Peyer's patch (tissue), 4 donors: ENCODE measurements around the gene CPNE7. TPM values are rescaled to one million over a fixed set of nuclear protein-coding genes. Genes with fewer than 3 reads are reported as not detected.

Experiments
- DNase-seq, 3 donors: peaks; one replicate each; pipeline ENCODE4 v3.0.0-alpha.2; 2017 to 2019
- H3K27ac ChIP-seq, 4 donors: fragments of 200-600 bp; sonication (generic); one replicate each; pipeline ENCODE4 v1.5.1; 2016 to 2019
- H3K27me3 ChIP-seq, 2 donors: fragments of 200-600 bp; sonication (generic); one replicate each; pipeline ENCODE4 v1.5.1; 2019
- H3K36me3 ChIP-seq, 3 donors: fragments of 200-600 bp; sonication (generic); one replicate each; pipeline ENCODE4 v1.5.1; 2016 to 2019
- H3K4me1 ChIP-seq, 4 donors: fragments of 200-600 bp; sonication (generic); one replicate each; pipeline ENCODE4 v1.5.1; 2016 to 2019
- H3K4me3 ChIP-seq, 4 donors: fragments of 200-600 bp; sonication (generic); 1 replicate in 3 of 4; 2 replicates in 1 of 4; pipeline ENCODE4 v1.5.1; 2016 to 2019; ENCODE audit warnings: mild to moderate bottlenecking in 1 of 4
- H3K9me3 ChIP-seq, 4 donors: fragments of 200-600 bp; sonication (generic); one replicate each; pipeline ENCODE4 v1.5.1; 2016 to 2019; ENCODE audit warnings: mild to moderate bottlenecking in 1 of 4
- CTCF ChIP-seq, 6 experiments: fragments of 450-650 bp in 4 of 6; fragments of 200-600 bp in 2 of 6; sonication (generic) in 1 of 6; IDR thresholded peaks; one replicate each; pipeline ENCODE4 v1.5.1; 2017 to 2019; ENCODE audit warnings: antibody characterized with exemption in 6 of 6, mild to moderate bottlenecking in 3 of 6, moderate library complexity in 1 of 6
- POLR2A ChIP-seq, 2 donors: fragments of 450-650 bp; IDR thresholded peaks; one replicate each; pipeline ENCODE4 v1.5.1; 2017; ENCODE audit warnings: antibody characterized with exemption in 2 of 2, mild to moderate bottlenecking in 2 of 2, moderate library complexity in 2 of 2
- total RNA-seq, 4 donors: library from RNA; depleted of rRNA; stranded (reverse); fragments of >200 nt; gene quantifications; one replicate each; pipeline ENCODE4 v1.1.0, GENCODE V29; 2016

The CPNE7 gene
- total RNA-seq, 4 donors from 2014 or later = 7.4 to 48.7 (median 13.5) TPM

GRCh38 chr16:89607937-89608740 lies 32.6 kb downstream of the CPNE7 start:
- Histone ChIP-seq H3K4me3 (no peak overlapping the region), H3K27me3 (no peaks in the 10 kb centered on the region), H3K9me3 (no peaks in the 10 kb centered on the region), H3K36me3 (no peaks in the 10 kb centered on the region), H3K4me1 (peaks cover 0 to 35% (median 0%) of the 10 kb centered on the region in 4 donors), H3K27ac (peak overlapping the region in 3 of 4 donors; percentile 53 to 85 (median 82))
- DNase-seq = peak in 2 of 3 donors; percentile 77 to 85
- peak in 3 of 6 experiments; percentile 53 to 63 (median 61) for TF ChIP-seq CTCF (IDR thresholded peaks at IDR 0.05)
- peak in 1 of 2 donors; percentile 66 for TF ChIP-seq POLR2A (IDR thresholded peaks at IDR 0.05)

- Histone ChIP-seq H3K27me3 (no peaks in the 10 kb centered on the region), H3K36me3 (no peaks in the 10 kb centered on the region), H3K27ac (no peak overlapping the region), H3K4me1 (peaks cover 0 to 36% (median 0%) of the 10 kb centered on the region in 4 donors), H3K9me3 (no peaks in the 10 kb centered on the region), H3K4me3 (no peak overlapping the region)
- TF ChIP-seq CTCF (IDR thresholded peaks at IDR 0.05) (no peak), POLR2A (IDR thresholded peaks at IDR 0.05) (no peak)
- no peak for DNase-seq
These were observed 34.5 kb downstream of the CPNE7 start for GRCh38 chr16:89610108-89610453.

GRCh38 chr16:89612415-89613166 lies 37.0 kb downstream of the CPNE7 start:
- Histone ChIP-seq H3K36me3 (no peaks in the 10 kb centered on the region), H3K27ac (peak overlapping the region in 2 of 4 donors; percentile 85 to 90), H3K27me3 (no peaks in the 10 kb centered on the region), H3K9me3 (no peaks in the 10 kb centered on the region), H3K4me1 (peaks cover 0 to 51% (median 0%) of the 10 kb centered on the region in 4 donors), H3K4me3 (no peak overlapping the region)
- TF ChIP-seq POLR2A (IDR thresholded peaks at IDR 0.05) (no peak), CTCF (IDR thresholded peaks at IDR 0.05) (no peak)
- DNase-seq = no peak

- H3K4me3 ChIP-seq = peak within 1 kb of the TSS in 3 of 4 donors; percentile 32 to 59 (median 55)
- no peaks in the 10 kb centered on the region for H3K27me3 ChIP-seq
- peak within 1 kb of the TSS in 3 of 4 donors; percentile 75 to 90 (median 85) for H3K27ac ChIP-seq
- DNase-seq = peak in 2 of 3 donors; percentile 80 to 83
- TF ChIP-seq CTCF (IDR thresholded peaks at IDR 0.05) (no peak), POLR2A (IDR thresholded peaks at IDR 0.05) (peak; percentile 89 to 91)
- peaks cover 0 to 43% (median 0%) of the 10 kb centered on the region in 4 donors for H3K4me1 ChIP-seq
- H3K9me3 ChIP-seq = no peaks in the 10 kb centered on the region
- no peaks in the 10 kb centered on the region for H3K36me3 ChIP-seq
These were observed 37.8 kb downstream of the CPNE7 start, which contains the start of gene DPEP1 for GRCh38 chr16:89613231-89613953. TSS of gene DPEP1 (plus strand) at chr16:89613642. CDS start at chr16:89630411, 16,769 bp downstream.

- no peaks in the 10 kb centered on the region for H3K27me3 ChIP-seq
- H3K27ac ChIP-seq = peak overlapping the region in 3 of 4 donors; percentile 75 to 90 (median 85)
- peak overlapping the region in 3 of 4 donors; percentile 32 to 59 (median 55) for H3K4me3 ChIP-seq
These were observed 38.4 kb downstream of the CPNE7 start for GRCh38 chr16:89613954-89614459.

More at GRCh38 chr16:89613954-89614459, 38.4 kb downstream of the CPNE7 start:
- peaks cover 0 to 37% (median 0%) of the 10 kb centered on the region in 4 donors for H3K4me1 ChIP-seq
- no peaks in the 10 kb centered on the region for H3K36me3 ChIP-seq
- no peaks in the 10 kb centered on the region for H3K9me3 ChIP-seq
- TF ChIP-seq POLR2A (IDR thresholded peaks at IDR 0.05) (no peak), CTCF (IDR thresholded peaks at IDR 0.05) (no peak)
- DNase-seq = no peak
